ENCODE measurements around the gene UGT1A1.

UGT1A1 gene

GRCh38 chr2:233796254-233796653 is 36.2 kb downstream of the UGT1A1 start:
- no peak for DNase-seq (ENCODE audit: low read depth in 2 of 2)

- DNase-seq (ENCODE audit: low read depth in 2 of 2): no peak
Observed at GRCh38 chr2:233798335-233799086, 38.4 kb downstream of the UGT1A1 start.

GRCh38 chr2:233799087-233799665 is 39.1 kb downstream of the UGT1A1 start:
- DNase-seq (ENCODE audit: low read depth in 2 of 2): no peak

DNA sequence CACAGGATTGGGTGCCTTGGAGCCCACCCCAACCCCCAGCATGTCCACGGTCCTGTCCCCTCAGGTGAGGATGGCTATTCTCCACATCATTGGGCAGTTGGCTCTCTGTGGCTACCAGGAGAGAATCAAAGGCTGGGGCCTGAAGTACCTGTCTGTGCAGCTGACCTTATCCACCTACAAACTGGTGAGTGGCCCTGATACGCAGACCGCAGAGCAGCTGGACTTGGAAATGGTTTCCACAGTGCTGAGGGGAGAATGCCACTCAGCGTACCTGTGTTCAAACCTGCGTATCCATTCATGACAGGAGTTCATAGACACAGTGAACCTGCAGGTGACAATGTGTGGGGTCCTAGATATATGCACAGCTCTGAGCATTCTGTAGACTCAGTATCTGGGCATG is 39.6 kb downstream of the UGT1A1 start:
- DNase-seq (ENCODE audit: low read depth in 2 of 2): no peak

GRCh38 chr2:233800208-233800607 is 40.1 kb downstream of the UGT1A1 start:
- DNase-seq (ENCODE audit: low read depth in 2 of 2): no peak

DNA sequence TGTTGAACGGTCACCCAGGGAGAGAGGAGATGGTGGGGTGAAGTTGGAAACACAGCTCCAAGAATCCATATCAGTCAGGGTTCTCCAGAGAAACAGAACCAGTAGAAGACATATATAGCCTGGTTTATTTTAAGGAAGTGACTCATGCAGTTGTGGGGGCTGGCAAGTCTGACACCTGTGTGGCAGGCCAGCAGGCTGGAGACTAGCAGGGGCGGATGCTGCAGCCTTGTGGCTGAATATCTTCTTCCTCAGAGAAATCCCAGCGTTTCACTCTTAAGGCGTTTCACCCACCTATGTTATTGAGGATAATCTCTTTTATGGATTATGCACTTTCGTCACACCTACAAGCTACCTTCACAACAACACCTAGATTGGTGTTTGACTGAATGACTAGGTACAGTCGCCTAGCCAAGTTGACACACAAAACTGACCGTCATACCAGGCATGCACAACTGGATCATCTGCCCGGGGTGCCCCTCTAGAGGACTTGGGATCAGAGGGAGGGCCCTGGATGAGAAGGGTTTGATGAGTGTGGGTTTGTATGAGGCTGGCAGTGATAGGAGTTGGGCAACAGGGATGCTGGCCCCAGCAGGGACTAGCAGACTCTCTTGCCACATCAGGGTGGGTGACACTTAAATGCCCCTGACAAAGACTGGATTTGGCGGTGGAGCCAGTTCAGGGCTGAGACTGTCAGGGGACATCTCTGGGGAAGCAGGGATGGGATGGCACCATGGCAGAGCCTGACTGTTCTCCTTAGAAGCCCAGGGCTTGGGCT is 41.5 kb downstream of the UGT1A1 start:
- no peak for DNase-seq (ENCODE audit: low read depth in 2 of 2)

DNA sequence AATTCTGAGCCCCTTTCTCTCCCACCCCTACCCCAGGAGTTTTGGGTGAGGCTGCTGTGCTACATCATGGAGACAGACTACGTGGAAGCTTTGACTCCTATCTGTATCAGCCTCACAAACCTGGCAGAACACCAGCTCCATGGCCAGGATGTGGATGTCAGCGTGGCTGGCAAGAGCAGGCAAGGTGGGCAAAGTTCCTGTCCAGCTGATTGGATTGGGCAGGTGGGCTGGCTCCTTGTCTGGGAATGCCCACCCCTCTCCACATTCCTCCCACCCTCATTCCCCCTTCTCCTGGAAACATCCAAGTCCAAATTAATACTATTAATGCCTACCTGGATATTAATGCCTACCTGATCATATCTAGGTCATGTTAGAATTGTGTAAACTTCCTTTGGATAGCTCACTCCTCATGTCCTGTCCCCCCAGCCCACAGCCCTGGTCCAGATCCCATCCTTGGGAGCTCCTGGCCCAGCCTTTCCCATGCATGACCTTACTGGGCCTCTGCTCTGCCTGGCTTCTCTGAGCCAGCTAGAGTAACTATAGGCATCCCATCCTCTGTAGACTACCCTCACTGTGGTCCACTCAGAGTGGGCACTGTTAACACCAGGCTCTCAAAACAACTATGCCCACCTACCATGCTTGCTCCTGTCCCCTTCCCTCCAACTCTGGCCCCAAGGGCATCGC is 42.2 kb downstream of the UGT1A1 start:
- DNase-seq (ENCODE audit: low read depth in 2 of 2): no peak

DNA sequence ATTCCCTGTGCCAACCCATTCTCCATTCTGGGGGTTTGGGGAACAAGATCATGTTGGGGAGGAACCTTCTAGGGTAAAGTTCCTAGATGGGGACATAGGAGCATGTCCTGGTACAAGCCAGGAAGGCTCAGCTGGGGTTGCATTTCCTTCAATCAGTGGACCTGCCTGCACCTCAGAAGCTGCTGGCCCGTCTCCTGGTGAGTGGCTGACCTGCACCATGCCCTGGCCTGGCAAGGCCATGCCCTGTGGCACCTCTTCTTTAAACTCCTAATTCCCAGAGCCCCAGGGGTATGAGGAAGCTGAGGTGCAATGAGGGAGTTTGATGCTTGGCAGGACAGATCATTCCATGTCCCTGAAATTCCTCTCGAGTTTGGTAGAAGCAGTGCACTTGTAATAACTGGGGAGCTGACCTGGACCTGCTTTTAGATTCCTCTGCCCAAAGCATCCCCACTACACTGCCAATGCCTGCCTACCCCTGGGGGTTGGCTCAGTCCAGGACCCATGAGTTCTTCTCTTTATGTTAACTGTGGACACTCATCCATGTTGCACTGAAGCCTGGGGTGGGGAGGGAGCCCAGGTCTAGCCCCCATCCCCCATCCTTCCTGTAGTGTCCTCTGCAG is 43.3 kb downstream of the UGT1A1 start:
- no peak for DNase-seq (ENCODE audit: low read depth in 2 of 2)

- DNase-seq (ENCODE audit: low read depth in 2 of 2): no peak
Observed at GRCh38 chr2:233803994-233804393, 43.9 kb downstream of the UGT1A1 start.

DNA sequence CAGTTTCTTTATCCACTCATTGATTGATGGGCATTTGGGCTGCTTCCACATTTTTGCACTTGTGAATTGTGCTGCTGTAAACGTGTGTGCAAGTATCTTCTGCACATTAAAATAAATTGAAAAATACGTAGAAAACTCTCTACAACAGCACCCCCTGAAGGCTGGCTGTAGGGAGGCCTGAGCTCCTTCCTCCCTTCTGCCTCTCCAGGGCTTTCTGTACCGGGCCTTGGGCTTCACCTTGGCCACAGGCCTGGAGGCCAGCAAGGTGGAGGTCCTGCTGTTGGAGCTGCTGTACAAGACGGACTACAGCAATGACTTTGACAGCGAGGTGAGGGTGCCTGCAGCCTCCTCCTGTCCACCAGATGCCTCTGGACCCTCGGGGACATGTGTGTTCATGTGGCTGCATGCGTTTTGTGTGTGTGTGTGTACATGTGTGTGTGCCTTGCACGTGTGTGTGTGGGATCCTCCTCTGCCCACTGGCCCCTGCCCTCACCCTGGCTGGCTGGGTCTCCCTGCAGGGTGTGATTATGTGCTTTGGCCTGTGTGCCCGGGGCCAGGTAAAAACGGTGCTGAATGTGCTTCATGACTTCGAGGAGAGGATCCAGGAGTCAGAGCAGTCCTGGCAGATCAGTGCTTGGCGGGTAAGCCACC is 47.3 kb downstream of the UGT1A1 start:
- DNase-seq (ENCODE audit: low read depth in 2 of 2): no peak

GRCh38 chr2:233807966-233808935 is 48.2 kb downstream of the UGT1A1 start:
- DNase-seq (ENCODE audit: low read depth in 2 of 2): no peak

- DNase-seq (ENCODE audit: low read depth in 2 of 2): no peak
Observed at GRCh38 chr2:233810385-233810784, 50.3 kb downstream of the UGT1A1 start.

GRCh38 chr2:233811087-233811486 is 51.0 kb downstream of the UGT1A1 start:
- DNase-seq (ENCODE audit: low read depth in 2 of 2): no peak

GRCh38 chr2:233811732-233812131 is 51.7 kb downstream of the UGT1A1 start:
- DNase-seq (ENCODE audit: low read depth in 2 of 2): no peak

DNA sequence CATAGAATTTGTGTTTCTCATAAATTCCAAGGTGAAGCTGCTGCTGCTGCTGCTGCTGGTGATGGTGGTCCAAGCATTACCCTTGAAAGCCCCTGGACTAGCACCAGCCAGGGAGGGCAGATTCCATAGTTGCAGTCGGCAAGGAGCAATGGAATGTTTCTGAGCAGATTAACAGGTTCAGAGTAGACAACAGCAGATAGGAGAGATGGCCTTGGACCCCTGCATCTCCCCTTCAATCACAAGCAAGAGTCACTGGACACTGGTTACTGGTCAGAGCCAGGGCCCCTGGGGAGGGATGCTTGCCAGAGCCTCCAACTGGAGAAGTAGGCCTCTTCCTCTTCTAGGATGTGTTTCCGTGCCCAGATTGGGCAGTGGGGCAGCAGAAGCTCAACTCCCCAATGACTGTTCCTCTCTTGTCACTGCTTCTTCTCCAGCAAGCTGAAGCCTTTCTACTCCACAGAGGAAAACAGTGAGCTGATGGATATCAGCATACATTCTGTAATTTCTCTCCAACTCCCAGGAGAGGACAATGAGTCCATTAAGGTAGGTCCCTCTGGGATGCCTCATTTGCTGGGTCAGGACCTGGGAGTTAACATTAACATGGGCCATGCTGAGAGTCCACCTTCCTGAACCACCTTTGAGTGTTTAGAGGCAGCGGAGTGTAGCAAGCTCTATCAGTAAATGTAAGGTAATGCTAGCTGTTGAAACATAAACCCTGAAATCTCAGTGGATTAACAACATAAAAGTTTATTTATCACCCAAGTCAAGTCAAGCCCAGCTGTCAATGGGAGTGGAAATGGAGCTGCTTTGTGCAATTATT is 53.4 kb downstream of the UGT1A1 start:
- DNase-seq (ENCODE audit: low read depth in 2 of 2): no peak

DNA sequence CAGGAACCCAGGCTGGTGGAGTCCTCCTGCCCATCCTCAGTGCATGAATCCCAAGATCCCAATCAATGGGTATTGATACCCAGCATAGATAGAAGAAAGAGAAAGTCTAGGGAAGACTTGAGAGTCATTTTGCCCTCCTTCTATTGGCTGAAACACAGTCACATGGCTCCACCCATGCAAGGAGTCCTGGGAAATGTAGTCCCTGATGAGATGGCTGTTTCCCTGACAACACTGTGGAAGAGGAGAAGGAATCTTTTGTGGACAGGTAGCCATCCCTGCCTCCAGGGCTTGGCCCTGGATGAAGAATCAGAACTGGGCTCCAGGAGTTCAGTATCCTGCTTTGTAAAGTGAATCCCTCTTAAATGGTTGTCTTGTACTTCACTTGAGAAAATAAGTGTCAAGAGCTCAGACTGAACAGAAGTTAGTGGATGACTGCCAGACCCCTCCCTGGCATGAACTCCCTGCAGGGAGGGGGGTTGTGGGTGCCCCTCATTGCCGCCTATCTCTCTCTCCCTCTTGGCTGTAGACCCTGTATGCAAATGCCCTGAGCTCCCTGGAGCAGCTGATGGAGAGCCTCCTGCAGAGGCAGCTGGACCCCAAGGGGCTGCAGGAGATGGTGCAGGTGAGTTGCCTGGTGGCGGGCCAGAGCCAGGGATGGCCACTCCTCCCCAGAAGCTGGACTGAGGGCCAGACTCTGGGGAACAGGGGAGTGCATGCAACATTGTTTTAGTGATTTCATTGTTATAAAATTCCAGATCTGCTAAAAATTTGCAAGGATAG is 54.2 kb downstream of the UGT1A1 start:
- no peak for DNase-seq (ENCODE audit: low read depth in 2 of 2)

GRCh38 chr2:233815861-233816260 is 55.8 kb downstream of the UGT1A1 start:
- no peak for DNase-seq (ENCODE audit: low read depth in 2 of 2)

DNA sequence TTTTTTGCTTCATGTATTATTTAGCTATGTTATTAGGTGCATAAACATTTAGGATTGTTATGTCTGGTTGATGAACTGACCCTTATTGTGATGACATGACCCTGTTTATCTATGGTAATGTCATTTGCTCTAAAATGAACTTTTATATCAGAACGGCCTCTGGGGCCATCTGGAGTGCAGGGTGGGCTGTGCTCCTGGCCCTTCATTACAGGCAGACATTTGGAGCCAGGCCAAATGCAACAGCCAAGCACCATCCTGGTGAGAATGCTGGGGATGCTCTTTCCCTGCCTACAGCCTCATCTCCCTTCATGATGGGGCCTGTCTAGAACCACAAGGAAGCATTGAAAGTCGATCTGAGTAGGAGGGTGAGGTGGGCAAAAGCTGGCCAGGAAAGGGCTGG is 56.3 kb downstream of the UGT1A1 start:
- DNase-seq (ENCODE audit: low read depth in 2 of 2): no peak

DNA sequence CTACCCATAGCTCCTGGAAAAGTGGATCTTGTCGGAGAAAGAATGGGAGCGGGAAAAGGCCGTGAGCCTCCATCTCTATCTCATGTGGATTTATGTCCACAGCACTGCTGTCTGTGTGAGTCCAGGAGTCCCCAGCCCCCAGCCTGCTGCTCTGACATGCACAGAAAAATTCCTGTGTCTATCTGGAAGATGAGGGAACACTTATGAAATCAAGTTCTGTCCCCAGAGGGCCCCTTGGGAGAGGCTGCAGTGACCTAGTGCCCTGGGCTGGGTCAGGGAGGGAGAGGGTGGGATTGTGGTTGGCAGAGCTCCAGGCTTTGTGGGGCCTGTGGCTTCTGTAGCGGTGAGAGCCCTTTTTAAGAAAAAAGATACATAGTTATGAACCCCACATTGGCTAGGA is 56.7 kb downstream of the UGT1A1 start:
- no peak for DNase-seq (ENCODE audit: low read depth in 2 of 2)
